HG03520 (cell line): ENCODE results near the gene BICRA.
"Not testable (repeated sequence)": the region's sequence is repeated elsewhere in the genome, so short reads cannot be mapped to it uniquely, and the experiment has no call there.

Experiments
- ATAC-seq: cut with Tn5 transposase; IDR thresholded peaks from one replicate; pipeline ENCODE4 v1.9.1; 2021; ENCODE audit warnings: mild to moderate bottlenecking, moderate library complexity; ENCODE audit not compliant: unreplicated experiment

The BICRA gene

GRCh38 chr19:47707135-47707925 is 98.4 kb downstream of the BICRA start:
- no peak for ATAC-seq

DNA sequence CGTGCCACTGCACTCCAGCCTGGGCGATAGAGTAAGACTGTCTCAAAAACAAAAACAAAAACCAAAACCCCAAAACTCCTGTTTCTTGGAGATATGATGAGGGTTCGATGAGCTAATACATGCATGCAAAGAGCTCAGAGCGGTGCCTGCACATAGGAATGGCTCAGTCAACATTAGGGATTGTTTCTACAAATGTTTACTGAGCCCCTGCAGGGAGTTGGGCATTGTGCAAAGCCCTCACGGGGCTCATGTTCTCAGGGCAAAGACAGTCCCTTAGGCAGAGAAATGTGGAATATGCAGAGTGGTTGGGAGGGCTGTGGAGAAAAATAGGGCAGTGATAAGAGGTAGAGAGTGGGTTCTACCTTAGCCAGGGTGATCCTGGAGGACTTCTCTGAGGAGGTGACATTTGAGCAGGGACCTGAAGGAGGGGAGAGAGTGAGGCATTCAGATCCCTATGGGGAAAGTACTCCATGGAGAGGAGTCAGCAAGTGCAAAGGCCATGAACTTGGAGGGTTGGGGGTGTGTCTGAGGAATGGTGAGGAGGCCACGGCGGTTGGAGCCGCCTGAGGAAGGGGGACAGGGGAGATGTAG is 102.8 kb downstream of the BICRA start:
- ATAC-seq: no peak

GRCh38 chr19:47713046-47714021 is 104.4 kb downstream of the BICRA start, which contains the start of gene EHD2:
Gene EHD2 (plus strand): TSS chr19:47713422. CDS start chr19:47716613, 3,191 bp downstream.
- ATAC-seq: no peak

DNA sequence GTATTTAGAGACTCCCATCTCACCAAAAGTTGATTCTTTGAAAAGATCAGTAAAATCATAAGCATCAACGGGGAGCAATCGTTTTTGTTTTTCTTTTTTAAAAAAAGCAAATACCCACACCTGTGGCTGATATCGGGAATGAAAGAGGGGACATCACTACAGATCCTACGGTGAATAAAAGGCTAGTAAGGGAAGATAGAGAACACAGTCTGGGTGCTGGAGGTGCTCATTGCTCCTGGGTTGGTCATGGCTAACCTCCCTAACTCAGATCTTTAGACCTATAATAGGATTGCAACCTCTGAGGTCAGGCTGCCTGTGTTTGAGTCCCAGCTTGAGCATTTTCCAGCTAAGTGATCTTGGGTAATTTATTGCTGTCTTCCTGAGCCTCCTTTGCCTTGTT is 105.4 kb downstream of the BICRA start:
- ATAC-seq: no peak

DNA sequence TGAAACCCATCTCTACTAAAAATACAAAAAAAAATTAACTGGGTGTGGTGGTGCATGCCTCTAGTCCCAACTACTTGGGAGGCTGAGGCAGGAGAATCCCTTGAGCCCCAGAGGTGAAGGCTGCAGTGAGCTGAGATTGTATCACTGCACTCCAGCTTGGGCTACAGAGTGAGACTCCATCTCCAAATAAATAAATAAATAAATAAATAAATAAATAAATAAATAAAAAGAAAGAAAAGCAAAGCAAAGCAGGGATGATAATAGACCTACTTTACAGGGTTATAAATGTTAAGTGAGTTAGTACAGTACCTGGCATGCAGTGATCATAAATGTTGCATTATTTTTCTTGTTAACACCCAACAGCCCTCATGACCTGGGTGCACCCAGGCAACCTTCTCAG is 105.9 kb downstream of the BICRA start:
- not testable (repeated sequence) for ATAC-seq

DNA sequence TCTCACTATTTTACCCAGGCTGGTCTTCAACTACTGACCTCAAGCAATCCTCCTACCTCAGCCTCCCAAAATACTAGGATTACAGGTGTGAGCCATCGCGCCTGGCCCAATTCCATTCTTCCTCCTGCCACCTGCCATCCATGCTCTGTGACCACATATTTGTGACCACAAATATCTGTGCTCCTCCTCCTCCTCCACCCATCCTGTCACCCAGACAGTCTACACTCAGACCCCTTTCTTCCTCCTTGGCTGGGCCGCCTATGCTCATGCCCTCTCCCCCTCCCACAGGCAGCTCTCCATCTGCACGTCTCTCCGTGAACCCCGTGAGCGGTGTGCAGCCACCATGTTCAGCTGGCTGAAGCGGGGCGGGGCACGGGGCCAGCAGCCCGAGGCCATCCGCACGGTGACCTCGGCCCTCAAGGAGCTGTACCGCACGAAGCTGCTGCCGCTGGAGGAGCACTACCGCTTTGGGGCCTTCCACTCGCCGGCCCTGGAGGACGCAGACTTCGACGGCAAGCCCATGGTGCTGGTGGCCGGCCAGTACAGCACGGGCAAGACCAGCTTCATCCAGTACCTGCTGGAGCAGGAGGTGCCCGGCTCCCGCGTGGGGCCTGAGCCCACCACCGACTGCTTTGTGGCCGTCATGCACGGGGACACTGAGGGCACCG is 107.5 kb downstream of the BICRA start:
- no peak for ATAC-seq

DNA sequence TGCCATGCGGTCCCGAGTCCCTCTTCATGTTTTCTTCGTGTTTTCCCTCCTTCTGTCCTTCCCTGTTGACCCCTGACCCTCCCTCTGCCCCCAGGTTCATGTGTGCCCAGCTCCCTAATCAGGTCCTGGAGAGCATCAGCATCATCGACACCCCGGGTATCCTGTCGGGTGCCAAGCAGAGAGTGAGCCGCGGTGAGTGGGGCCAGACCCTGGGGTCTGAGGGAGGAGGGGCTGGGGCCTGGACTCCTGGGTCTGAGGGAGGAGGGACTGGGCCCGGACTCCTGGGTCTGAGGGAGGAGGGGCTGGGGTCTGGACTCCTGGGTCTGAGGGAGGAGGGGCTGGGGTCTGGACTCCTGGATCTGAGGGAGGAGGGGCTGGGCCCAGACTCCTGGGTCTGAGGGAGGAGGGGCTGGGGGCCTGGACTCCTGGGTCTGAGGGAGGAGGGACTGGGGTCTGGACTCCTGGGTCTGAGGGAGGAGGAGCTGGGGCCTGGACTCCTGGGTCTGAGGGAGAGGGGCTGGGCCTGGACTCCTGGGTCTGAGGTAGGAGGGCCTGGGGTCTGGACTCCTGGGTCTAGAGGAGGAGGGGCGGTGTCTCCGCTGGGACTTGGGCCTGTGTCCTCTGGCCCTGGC is 109.6 kb downstream of the BICRA start:
- ATAC-seq: not testable (repeated sequence)

- ATAC-seq: no peak
Observed at GRCh38 chr19:47719047-47719859, 110.3 kb downstream of the BICRA start.

- ATAC-seq: no peak
Observed at GRCh38 chr19:47720669-47721422, 111.9 kb downstream of the BICRA start.

DNA sequence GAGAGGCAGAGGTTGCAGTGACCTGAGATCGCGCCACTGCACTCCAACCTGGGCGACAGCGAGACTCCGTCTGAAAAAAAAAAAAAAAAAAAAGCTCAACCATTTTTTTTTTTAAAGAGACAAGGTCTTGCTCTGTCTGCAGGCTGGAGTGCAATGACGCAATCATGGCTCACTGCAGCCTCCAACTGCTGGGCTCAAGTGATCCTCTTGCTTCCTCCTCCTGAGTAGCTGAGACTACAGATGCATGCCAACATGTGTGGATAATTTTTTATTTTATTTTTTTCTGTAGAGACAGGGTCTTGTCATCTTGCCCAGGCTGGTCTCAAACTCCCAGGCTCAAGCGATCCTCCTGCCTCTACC is 114.6 kb downstream of the BICRA start:
- no peak for ATAC-seq

GRCh38 chr19:47725759-47726401 is 116.9 kb downstream of the BICRA start:
- no peak for ATAC-seq

GRCh38 chr19:47726467-47726866 is 117.5 kb downstream of the BICRA start:
- no peak for ATAC-seq

GRCh38 chr19:47728295-47728694 is 119.4 kb downstream of the BICRA start:
- not testable (repeated sequence) for ATAC-seq

DNA sequence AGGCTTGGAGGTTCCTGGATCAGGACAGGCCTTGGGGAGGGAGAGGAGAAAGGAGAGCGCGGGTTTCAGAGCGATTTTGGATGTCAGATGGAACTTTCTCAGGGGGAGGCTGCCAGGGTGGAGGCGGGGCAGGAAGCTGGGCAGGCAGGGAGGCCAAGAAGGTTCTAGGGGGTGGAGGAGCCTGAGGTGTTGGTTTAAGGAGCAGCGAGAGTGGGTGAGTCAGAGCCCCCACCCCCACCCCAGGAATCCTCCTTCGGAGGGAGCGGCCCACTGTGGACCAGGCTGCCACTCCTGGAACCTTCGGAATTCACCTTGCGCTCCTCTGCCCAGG is 120.5 kb downstream of the BICRA start:
- ATAC-seq: no peak

- ATAC-seq: no peak
Observed at GRCh38 chr19:47729799-47730520, 121.0 kb downstream of the BICRA start.

GRCh38 chr19:47730521-47730889 is 121.6 kb downstream of the BICRA start:
- no peak for ATAC-seq

GRCh38 chr19:47730910-47731309 is 122.0 kb downstream of the BICRA start:
- ATAC-seq: no peak

DNA sequence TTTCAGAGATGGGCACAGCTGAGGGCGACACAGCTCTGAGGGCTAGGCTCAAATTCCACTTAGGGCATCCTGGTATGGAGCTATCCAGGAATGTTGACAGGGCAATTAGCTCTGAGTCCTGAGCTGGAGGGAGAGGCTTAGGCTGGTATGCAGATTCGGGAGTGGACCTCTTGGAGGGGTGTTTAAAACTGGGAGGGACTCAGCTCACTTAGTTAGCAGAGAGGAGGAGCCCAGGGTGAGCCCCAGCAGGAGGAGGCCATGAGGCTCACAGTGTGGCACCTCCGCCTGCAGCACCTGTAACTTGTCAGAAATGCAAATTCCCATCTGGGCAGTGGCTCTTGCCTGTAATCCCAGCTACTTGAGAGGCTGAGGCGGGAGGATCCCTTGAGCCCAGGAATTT is 126.2 kb downstream of the BICRA start:
- ATAC-seq: no peak
